ENCODE measurements around the gene SPCS3.

DNA sequence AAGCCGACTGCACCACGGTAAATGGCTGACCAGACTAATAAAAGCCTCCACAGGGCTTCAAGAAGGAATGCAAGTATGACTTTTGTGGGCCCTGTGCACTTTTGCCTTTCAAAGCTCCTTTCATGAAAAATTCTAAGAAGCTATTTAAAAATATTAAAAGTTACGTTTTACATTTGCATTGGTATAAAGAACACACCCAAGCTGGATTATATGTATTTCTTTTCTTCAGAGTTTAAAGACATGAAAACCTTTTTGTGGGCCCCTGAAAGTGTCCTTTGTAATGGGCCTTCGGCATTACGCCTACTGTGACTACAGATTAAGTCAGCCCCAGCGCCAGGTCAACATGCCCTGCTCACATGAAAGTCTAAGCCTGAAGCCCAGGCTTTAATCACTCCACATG is 30.2 kb upstream of the SPCS3 start:
- TF ChIP-seq, protein P1, sequence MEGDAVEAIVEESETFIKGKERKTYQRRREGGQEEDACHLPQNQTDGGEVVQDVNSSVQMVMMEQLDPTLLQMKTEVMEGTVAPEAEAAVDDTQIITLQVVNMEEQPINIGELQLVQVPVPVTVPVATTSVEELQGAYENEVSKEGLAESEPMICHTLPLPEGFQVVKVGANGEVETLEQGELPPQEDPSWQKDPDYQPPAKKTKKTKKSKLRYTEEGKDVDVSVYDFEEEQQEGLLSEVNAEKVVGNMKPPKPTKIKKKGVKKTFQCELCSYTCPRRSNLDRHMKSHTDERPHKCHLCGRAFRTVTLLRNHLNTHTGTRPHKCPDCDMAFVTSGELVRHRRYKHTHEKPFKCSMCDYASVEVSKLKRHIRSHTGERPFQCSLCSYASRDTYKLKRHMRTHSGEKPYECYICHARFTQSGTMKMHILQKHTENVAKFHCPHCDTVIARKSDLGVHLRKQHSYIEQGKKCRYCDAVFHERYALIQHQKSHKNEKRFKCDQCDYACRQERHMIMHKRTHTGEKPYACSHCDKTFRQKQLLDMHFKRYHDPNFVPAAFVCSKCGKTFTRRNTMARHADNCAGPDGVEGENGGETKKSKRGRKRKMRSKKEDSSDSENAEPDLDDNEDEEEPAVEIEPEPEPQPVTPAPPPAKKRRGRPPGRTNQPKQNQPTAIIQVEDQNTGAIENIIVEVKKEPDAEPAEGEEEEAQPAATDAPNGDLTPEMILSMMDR (IDR thresholded peaks at IDR 0.05; ENCODE audit: low read depth, low read length, poor library complexity, severe bottlenecking), result no peak
- TF ChIP-seq EZH2phosphoT487 (IDR thresholded peaks at IDR 0.05; ENCODE audit: borderline replicate concordance, low read length), result no peak

All from DOHH2 (cell line).